B cell (primary cell): ENCODE measurements around the gene DUSP7. TPM values are rescaled to one million over a fixed set of nuclear protein-coding genes. Genes with fewer than 3 reads are reported as not detected.

Source experiments
- ATAC-seq: fragments of 200-7000 bp; cut with Tn5 transposase; one replicate; pipeline ENCODE4 v1.10.0; 2021; ENCODE audit warnings: low read depth, mild to moderate bottlenecking, moderate number of reproducible peaks, moderate library complexity
- CTCF ChIA-PET: fragments of 350-600 bp; sonication (Branson Sonifier 250); formaldehyde crosslinking; loops from one replicate; lab custom pipeline; 2021; ENCODE audit warnings: antibody characterized with exemption, inconsistent platforms; lab: Charles Lee
- POLR2A ChIA-PET: fragments of 350-600 bp; sonication (Branson Sonifier 250); formaldehyde crosslinking; loops from one replicate; lab custom pipeline; 2021; ENCODE audit warnings: antibody characterized with exemption; lab: Charles Lee
- DNase-seq: peaks from one replicate; pipeline ENCODE4 v3.0.0; 2013
- H2AFZ ChIP-seq: 2 replicates; pipeline ENCODE4 v1.6.1; 2012; ENCODE audit warnings: mild to moderate bottlenecking, low read depth, low read length; ENCODE audit not compliant: insufficient read depth, poor library complexity, severe bottlenecking
- H3K27ac ChIP-seq, 2 donors: 1 replicate in 1 of 2; 2 replicates in 1 of 2; pipeline ENCODE4 v1.5.1; 2012 to 2013; ENCODE audit warnings: low read length in 2 of 2, mild to moderate bottlenecking in 2 of 2, moderate library complexity in 1 of 2
- H3K27me3 ChIP-seq, 4 experiments: fragments of 200-600 bp in 1 of 4; sonication (generic) in 1 of 4; replicated peaks in 1 of 4; 1 replicate in 2 of 4; 2 replicates in 2 of 4; pipeline versions ENCODE4 v1.6.1 to v1.7.0; 2013 to 2016; ENCODE audit warnings: low read length in 3 of 4, mild to moderate bottlenecking in 2 of 4, mixed read lengths in 1 of 4, moderate library complexity in 1 of 4; ENCODE audit not compliant: insufficient read depth in 4 of 4, control insufficient read depth in 3 of 4; ENCODE audit errors: control extremely low read depth in 1 of 4
- H3K36me3 ChIP-seq, 2 experiments: replicated peaks in 1 of 2; 1 replicate in 1 of 2; 2 replicates in 1 of 2; pipeline versions ENCODE4 v1.6.1 to v1.7.1; 2013; ENCODE audit warnings: low read length in 1 of 2; ENCODE audit not compliant: insufficient read depth in 2 of 2, control insufficient read depth in 1 of 2; ENCODE audit errors: control extremely low read depth in 1 of 2, extremely low read depth in 1 of 2
- H3K4me1 ChIP-seq, 2 donors: fragments of 200-600 bp in 1 of 2; sonication (generic) in 1 of 2; 1 replicate in 1 of 2; 2 replicates in 1 of 2; pipeline versions ENCODE4 v1.5.1 to v1.6.1; 2013 to 2017; ENCODE audit warnings: low read length in 2 of 2; ENCODE audit not compliant: control insufficient read depth in 2 of 2, insufficient read depth in 2 of 2
- H3K4me2 ChIP-seq: replicated peaks from 2 replicates; pipeline ENCODE3; 2012; ENCODE audit warnings: mild to moderate bottlenecking, low read depth, low read length; ENCODE audit not compliant: poor library complexity, severe bottlenecking
- H3K4me3 ChIP-seq, 5 experiments: fragments of 200-600 bp in 1 of 5; sonication (generic) in 1 of 5; 1 replicate in 3 of 5; 2 replicates in 2 of 5; pipeline versions ENCODE4 v1.5.1 to v1.7.0; 2011 to 2016; ENCODE audit warnings: low read length in 4 of 5, mild to moderate bottlenecking in 4 of 5, low read depth in 2 of 5, control low read depth in 1 of 5, moderate library complexity in 1 of 5; ENCODE audit not compliant: insufficient read depth in 1 of 5; ENCODE audit errors: control extremely low read depth in 1 of 5, extremely low read depth in 1 of 5
- H3K79me2 ChIP-seq: fragments of 200-600 bp; sonication (generic); one replicate; pipeline ENCODE4 v1.6.0; 2016; ENCODE audit warnings: low read length; ENCODE audit not compliant: control insufficient read depth, insufficient read depth
- H3K9ac ChIP-seq: fragments of 200-600 bp; sonication (generic); 2 replicates; pipeline ENCODE4 v1.6.1; 2017; ENCODE audit warnings: mild to moderate bottlenecking, low read length, moderate library complexity
- H3K9me3 ChIP-seq, 3 donors: one replicate each; pipeline versions ENCODE4 v1.6.1 to v1.7.1; 2013; ENCODE audit warnings: low read length in 2 of 3; ENCODE audit not compliant: control insufficient read depth in 2 of 3, insufficient read depth in 1 of 3; ENCODE audit errors: control extremely low read depth in 1 of 3
- H4K20me1 ChIP-seq: 2 replicates; pipeline ENCODE4 v1.6.0; 2012; ENCODE audit warnings: mild to moderate bottlenecking, low read length; ENCODE audit not compliant: insufficient read depth, control insufficient read depth, poor library complexity, severe bottlenecking
- H3K27ac Mint-ChIP-seq: one replicate; pipeline ENCODE4 v1.8.0; 2021; ENCODE audit warnings: mixed read lengths
- H3K27me3 Mint-ChIP-seq: one replicate; pipeline ENCODE4 v1.8.0; 2021; ENCODE audit warnings: mixed read lengths
- H3K4me1 Mint-ChIP-seq: one replicate; pipeline ENCODE4 v1.8.0; 2021; ENCODE audit warnings: mixed read lengths
- H3K4me3 Mint-ChIP-seq: one replicate; pipeline ENCODE4 v1.8.0; 2021; ENCODE audit warnings: mixed read lengths
- H3K9me3 Mint-ChIP-seq: one replicate; pipeline ENCODE4 v1.8.0; 2022; ENCODE audit warnings: mixed read lengths; ENCODE audit not compliant: insufficient read depth
- CTCF ChIP-seq: fragments of 200-600 bp; IDR thresholded peaks from one replicate; pipeline ENCODE4 v1.8.0; 2022; ENCODE audit warnings: antibody characterized with exemption, mild to moderate bottlenecking
- EZH2 ChIP-seq: IDR thresholded peaks from 2 replicates; pipeline ENCODE4 v1.6.1; 2012; ENCODE audit warnings: borderline replicate concordance, low read depth, mild to moderate bottlenecking, moderate library complexity, low read length; ENCODE audit not compliant: insufficient read depth, poor library complexity, severe bottlenecking
- WGBS: methylation state at CpG from one replicate; pipeline ENCODE4 v1.1.5; 2013; ENCODE audit warnings: missing lambda C conversion rate; ENCODE audit not compliant: insufficient coverage; 5-methylcytosine and 5-hydroxymethylcytosine counted together
- intact Hi-C: fragments of 100-400 bp; cut with micrococcal nuclease; formaldehyde crosslinking; loops from one replicate; pipeline ENCODE4 v1.10.0; 2022
- polyA plus RNA-seq: library from polyadenylated mRNA; depleted of rRNA; stranded (reverse); fragments of >200 nt; gene quantifications from 2 replicates; pipeline ENCODE4 v1.2.3, GENCODE V29; 2012
- total RNA-seq, 2 donors: library from RNA; stranded (reverse); fragments of 120-200 nt in 1 of 2; gene quantifications; 1 replicate in 1 of 2; 2 replicates in 1 of 2; pipeline versions ENCODE4 v1.2.3 to v1.2.4, GENCODE V29; 2013 to 2022

DUSP7 gene
- total and polyA plus RNA-seq, 2 donors (not counting 1 experiment from before 2014, with no cell fraction given): 5.1 to 6.9 TPM

- Histone ChIP-seq H4K20me1 (no peaks in the 10 kb centered on the region), H2AFZ (no peak overlapping the region), H3K9ac (no peak overlapping the region), H3K79me2 (no peaks in the 10 kb centered on the region), H3K27ac (no peak overlapping the region), H3K4me3 (no peak overlapping the region), H3K36me3 (no peaks in the 10 kb centered on the region), H3K4me2 (no peak overlapping the region), H3K27me3 (no peaks in the 10 kb centered on the region), H3K9me3 (no peaks in the 10 kb centered on the region), H3K4me1 (no peaks in the 10 kb centered on the region)
- H3K27me3 Mint-ChIP-seq: no peaks in the 10 kb centered on the region
- 97% methylated on average over 7 of the region's 7 CpGs for WGBS
- H3K4me1 Mint-ChIP-seq: no peaks in the 10 kb centered on the region
- H3K4me3 Mint-ChIP-seq: no peak overlapping the region
- CTCF ChIA-PET: interaction anchor here (2.3 kb wide), 1 partner anchor 26 kb away, joined by 5 read pairs; no protein-coding TSS in a partner anchor
- no peak for TF ChIP-seq CTCF
- TF ChIP-seq EZH2: no peak
- ATAC-seq (no peak), DNase-seq (no peak)
- POLR2A ChIA-PET: no interaction called here
- intact Hi-C loops: no loop called here
- H3K9me3 Mint-ChIP-seq: no peaks in the 10 kb centered on the region
- no peak overlapping the region for H3K27ac Mint-ChIP-seq
Observed at GRCh38 chr3:52093756-52094545, 37.6 kb upstream of the DUSP7 start.

GRCh38 chr3:52092891-52093290, 36.5 kb upstream of the DUSP7 start:
- no peak overlapping the region for H3K4me3 Mint-ChIP-seq
- no peak for ATAC-seq
- no peak for TF ChIP-seq EZH2

More at GRCh38 chr3:52092891-52093290, 36.5 kb upstream of the DUSP7 start:
- H3K27me3 Mint-ChIP-seq: no peaks in the 10 kb centered on the region
- no peaks in the 10 kb centered on the region for H3K4me1 ChIP-seq
- DNase-seq: no peak
- CTCF ChIA-PET: interaction anchor here (2.3 kb wide), 1 partner anchor 27 kb away, joined by 5 read pairs; no protein-coding TSS in a partner anchor
- no peak overlapping the region for H3K4me2 ChIP-seq
- H2AFZ ChIP-seq: no peak overlapping the region
- POLR2A ChIA-PET: no interaction called here
- no peak overlapping the region for H3K27ac ChIP-seq
- H4K20me1 ChIP-seq: no peaks in the 10 kb centered on the region
- H3K9ac ChIP-seq: no peak overlapping the region
- no peak overlapping the region for H3K27ac Mint-ChIP-seq
- no peaks in the 10 kb centered on the region for H3K4me1 Mint-ChIP-seq
- 97% methylated on average over 7 of the region's 7 CpGs for WGBS
- intact Hi-C loops: no loop called here
- H3K4me3 ChIP-seq: no peak overlapping the region
- H3K27me3 ChIP-seq: no peaks in the 10 kb centered on the region
- no peaks in the 10 kb centered on the region for H3K9me3 Mint-ChIP-seq
- no peaks in the 10 kb centered on the region for H3K9me3 ChIP-seq
- no peaks in the 10 kb centered on the region for H3K36me3 ChIP-seq
- H3K79me2 ChIP-seq: no peaks in the 10 kb centered on the region
